ENCODE results near the gene PROM2. TPM values are rescaled to one million over a fixed set of nuclear protein-coding genes. Genes with fewer than 3 reads are reported as not detected.

PROM2 gene
- polyA plus RNA-seq, 1 donor (not counting 4 experiments of a cell fraction or from before 2014, with no cell fraction given) = 11.4 TPM

DNA sequence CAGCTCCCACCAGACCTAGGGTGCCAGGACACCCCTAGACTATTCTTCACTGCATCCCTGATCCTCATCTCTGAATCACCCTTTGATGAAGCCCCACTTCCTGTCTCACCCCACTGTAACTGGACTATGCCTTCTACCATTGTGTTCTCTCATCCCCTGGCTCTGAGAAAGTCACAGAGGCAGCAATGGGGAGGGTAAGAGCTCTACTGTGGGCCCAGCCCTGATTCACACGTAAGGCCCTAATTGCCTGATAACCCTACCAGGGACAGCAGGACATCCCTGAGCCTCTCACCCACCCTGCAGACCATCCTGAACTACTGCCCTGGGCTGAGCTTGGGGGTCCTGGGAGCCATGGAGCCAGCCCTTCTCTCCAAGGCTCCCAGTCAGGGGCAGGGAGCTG is 1.5 kb upstream of the PROM2 start:
- Histone ChIP-seq H4K20me1 (ENCODE audit: control insufficient read depth, extremely low read depth, insufficient read depth, low read length) (no peaks in the 10 kb centered on the region), H2AFZ (ENCODE audit: control insufficient read depth, low read length) (no peak overlapping the region), H3K79me2 (ENCODE audit: control insufficient read depth, insufficient read depth, low read length) (peaks cover 16% of the 10 kb centered on the region), H3K4me3 (ENCODE audit: control insufficient read depth in 2 of 3, extremely low read depth in 1 of 3, insufficient read depth in 2 of 3, low read depth in 1 of 3, low read length in 3 of 3) (no peak overlapping the region), H3K9me3 (ENCODE audit: control insufficient read depth, low read depth, low read length) (no peaks in the 10 kb centered on the region), H3K27ac (ENCODE audit: control insufficient read depth, insufficient read depth, low read length) (no peak overlapping the region), H3K36me3 (ENCODE audit: control insufficient read depth in 2 of 2, extremely low read depth in 1 of 2, insufficient read depth in 2 of 2, low read length in 2 of 2) (no peaks in the 10 kb centered on the region), H3K27me3 (ENCODE audit: control insufficient read depth, extremely low read depth, insufficient read depth, low read length) (no peaks in the 10 kb centered on the region), H3K4me1 (ENCODE audit: control insufficient read depth, extremely low read depth, insufficient read depth, low read length) (peaks cover 40% of the 10 kb centered on the region), H3K9me1 (ENCODE audit: control insufficient read depth, extremely low read depth, insufficient read depth, low read length) (no peaks in the 10 kb centered on the region), H3K4me2 (ENCODE audit: control insufficient read depth, extremely low read depth, insufficient read depth, low read depth, low read length) (no peak overlapping the region), H3K9ac (ENCODE audit: control insufficient read depth, extremely low read depth, insufficient read depth, low read length) (no peak overlapping the region)
- DNase-seq (ENCODE audit: low read depth, low spot score) = no peak
- dilution Hi-C loops (cut with MboI; ENCODE audit: extremely low pct_ligation_motif_present, low sequenced_read_pairs) = no loop called here
- FAIRE-seq = no peak
- TF ChIP-seq, protein P1, sequence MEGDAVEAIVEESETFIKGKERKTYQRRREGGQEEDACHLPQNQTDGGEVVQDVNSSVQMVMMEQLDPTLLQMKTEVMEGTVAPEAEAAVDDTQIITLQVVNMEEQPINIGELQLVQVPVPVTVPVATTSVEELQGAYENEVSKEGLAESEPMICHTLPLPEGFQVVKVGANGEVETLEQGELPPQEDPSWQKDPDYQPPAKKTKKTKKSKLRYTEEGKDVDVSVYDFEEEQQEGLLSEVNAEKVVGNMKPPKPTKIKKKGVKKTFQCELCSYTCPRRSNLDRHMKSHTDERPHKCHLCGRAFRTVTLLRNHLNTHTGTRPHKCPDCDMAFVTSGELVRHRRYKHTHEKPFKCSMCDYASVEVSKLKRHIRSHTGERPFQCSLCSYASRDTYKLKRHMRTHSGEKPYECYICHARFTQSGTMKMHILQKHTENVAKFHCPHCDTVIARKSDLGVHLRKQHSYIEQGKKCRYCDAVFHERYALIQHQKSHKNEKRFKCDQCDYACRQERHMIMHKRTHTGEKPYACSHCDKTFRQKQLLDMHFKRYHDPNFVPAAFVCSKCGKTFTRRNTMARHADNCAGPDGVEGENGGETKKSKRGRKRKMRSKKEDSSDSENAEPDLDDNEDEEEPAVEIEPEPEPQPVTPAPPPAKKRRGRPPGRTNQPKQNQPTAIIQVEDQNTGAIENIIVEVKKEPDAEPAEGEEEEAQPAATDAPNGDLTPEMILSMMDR (optimal IDR thresholded peaks at IDR 0.05 in 1 of 3, IDR thresholded peaks at IDR 0.05 in 1 of 3, conservative IDR thresholded peaks at IDR 0.05 in 1 of 3; ENCODE audit: extremely low read depth in 1 of 3, insufficient read depth in 2 of 3, low read length in 3 of 3) = no peak
- TF ChIP-seq EZH2 (IDR thresholded peaks at IDR 0.05; ENCODE audit: low read length) = no peak

DNA sequence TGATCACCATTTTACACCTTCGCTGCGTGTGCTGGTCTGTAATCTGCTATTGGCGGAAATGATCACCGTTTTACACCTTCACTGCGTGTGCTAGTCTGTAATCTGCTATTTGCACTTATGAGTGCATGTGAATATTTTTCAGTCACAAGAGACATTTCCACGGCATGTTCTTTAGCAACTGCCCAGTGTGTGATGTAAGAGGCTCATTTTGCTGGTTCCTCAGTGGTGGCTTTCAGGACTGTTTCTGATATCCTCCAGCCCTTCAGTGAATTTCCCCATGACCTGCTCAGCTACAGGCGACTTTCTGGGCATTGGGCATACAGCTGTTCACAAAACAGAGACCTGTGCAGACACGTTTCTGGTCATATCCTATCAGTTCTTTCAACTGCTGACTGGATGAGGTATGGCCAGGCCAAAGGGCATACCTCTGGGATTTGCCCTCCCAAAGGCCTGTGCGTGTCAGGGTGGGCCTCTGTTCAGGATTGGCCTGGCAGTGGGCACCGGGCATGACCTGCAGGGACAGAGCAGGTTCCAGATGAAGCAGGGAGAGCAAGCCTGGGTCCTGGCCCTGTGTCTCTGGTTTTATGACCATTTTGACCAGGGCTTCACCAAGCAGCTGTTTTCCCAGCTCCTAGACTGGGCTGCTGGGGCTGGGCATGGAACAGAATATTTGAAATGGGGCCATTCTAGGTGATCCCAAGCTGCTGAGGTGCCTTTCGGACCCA is 521 bp upstream of the PROM2 start:
- H3K36me3 ChIP-seq (ENCODE audit: control insufficient read depth in 2 of 2, extremely low read depth in 1 of 2, insufficient read depth in 2 of 2, low read length in 2 of 2) = peaks cover 0 to 2% of the 10 kb centered on the region in 2 experiments
- H3K27ac ChIP-seq (ENCODE audit: control insufficient read depth, insufficient read depth, low read length) = peak overlapping the region; percentile 70
- no peaks in the 10 kb centered on the region for H3K27me3 ChIP-seq (ENCODE audit: control insufficient read depth, extremely low read depth, insufficient read depth, low read length)
- TF ChIP-seq, protein P1 (optimal IDR thresholded peaks at IDR 0.05 in 1 of 3, IDR thresholded peaks at IDR 0.05 in 1 of 3, conservative IDR thresholded peaks at IDR 0.05 in 1 of 3; ENCODE audit: extremely low read depth in 1 of 3, insufficient read depth in 2 of 3, low read length in 3 of 3) = no peak
- TF ChIP-seq EZH2 (IDR thresholded peaks at IDR 0.05; ENCODE audit: low read length) = no peak
- no peak for DNase-seq (ENCODE audit: low read depth, low spot score)
- no peak overlapping the region for H3K9ac ChIP-seq (ENCODE audit: control insufficient read depth, extremely low read depth, insufficient read depth, low read length)
- dilution Hi-C loops (cut with MboI; ENCODE audit: extremely low pct_ligation_motif_present, low sequenced_read_pairs) = no loop called here
- no peaks in the 10 kb centered on the region for H4K20me1 ChIP-seq (ENCODE audit: control insufficient read depth, extremely low read depth, insufficient read depth, low read length)
- H3K79me2 ChIP-seq (ENCODE audit: control insufficient read depth, insufficient read depth, low read length) = peaks cover 16% of the 10 kb centered on the region
- H3K9me1 ChIP-seq (ENCODE audit: control insufficient read depth, extremely low read depth, insufficient read depth, low read length) = no peaks in the 10 kb centered on the region
- H2AFZ ChIP-seq (ENCODE audit: control insufficient read depth, low read length) = peak overlapping the region; percentile 21
- H3K4me3 ChIP-seq (ENCODE audit: control insufficient read depth in 2 of 3, extremely low read depth in 1 of 3, insufficient read depth in 2 of 3, low read depth in 1 of 3, low read length in 3 of 3) = peak overlapping the region in 2 of 3 experiments; percentile 12 to 64
- H3K4me1 ChIP-seq (ENCODE audit: control insufficient read depth, extremely low read depth, insufficient read depth, low read length) = peaks cover 49% of the 10 kb centered on the region
- FAIRE-seq = peak; percentile 57
- H3K9me3 ChIP-seq (ENCODE audit: control insufficient read depth, low read depth, low read length) = no peaks in the 10 kb centered on the region
- peak overlapping the region; percentile 85 for H3K4me2 ChIP-seq (ENCODE audit: control insufficient read depth, extremely low read depth, insufficient read depth, low read depth, low read length)

Measured in keratinocyte (primary cell).